NB4 (cell line): ENCODE measurements around the gene SMPD1.
"Not testable (repeated sequence)": the region's sequence is repeated elsewhere in the genome, so short reads cannot be mapped to it uniquely, and the experiment has no call there.

Source experiments
- DNase-seq: peaks from one replicate; pipeline ENCODE4 v3.0.0; 2010; ENCODE audit warnings: low read depth
- H3K4me3 ChIP-seq: one replicate; pipeline ENCODE4 v1.5.1; 2011; ENCODE audit warnings: mild to moderate bottlenecking, low read depth, low read length, moderate library complexity
- CTCF ChIP-seq: IDR thresholded peaks from one replicate; pipeline ENCODE4 v1.5.1; 2012; ENCODE audit warnings: low read depth, low read length
- MAX ChIP-seq: IDR thresholded peaks from 2 replicates; pipeline ENCODE4 v1.6.1; 2011; ENCODE audit warnings: low read depth, low read length
- MYC ChIP-seq: IDR thresholded peaks from 2 replicates; pipeline ENCODE4 v1.6.1; 2011; ENCODE audit warnings: low read depth, low read length
- POLR2A ChIP-seq: IDR thresholded peaks from 2 replicates; pipeline ENCODE4 v1.6.1; 2011; ENCODE audit warnings: mild to moderate bottlenecking; ENCODE audit not compliant: insufficient read length; ENCODE audit errors: extremely low read depth

The SMPD1 gene

GRCh38 chr11:6391537-6392134 is 1.4 kb downstream of the SMPD1 start:
- no peak for DNase-seq
- TF ChIP-seq MAX (no peak), MYC (no peak)
- H3K4me3 ChIP-seq: no peak overlapping the region

GRCh38 chr11:6392251-6392650 is 2.0 kb downstream of the SMPD1 start:
- not testable (repeated sequence) for H3K4me3 ChIP-seq, DNase-seq

GRCh38 chr11:6393989-6394670 is 3.9 kb downstream of the SMPD1 start:
- H3K4me3 ChIP-seq: no peak overlapping the region
- no peak for DNase-seq
- TF ChIP-seq MAX (no peak), MYC (no peak), CTCF (no peak), POLR2A (no peak)

- TF ChIP-seq CTCF (no peak), MYC (no peak), POLR2A (no peak), MAX (no peak)
- no peak overlapping the region for H3K4me3 ChIP-seq
- no peak for DNase-seq
Observed at GRCh38 chr11:6395470-6396060, 5.3 kb downstream of the SMPD1 start.

- H3K4me3 ChIP-seq: no peak overlapping the region
- no peak for DNase-seq
- TF ChIP-seq POLR2A: no peak
- no peak for TF ChIP-seq MYC
- no peak for TF ChIP-seq MAX
- no peak for TF ChIP-seq CTCF
Observed at GRCh38 chr11:6397156-6397555, 6.9 kb downstream of the SMPD1 start.

- no peak overlapping the region for H3K4me3 ChIP-seq
- TF ChIP-seq CTCF: no peak
- TF ChIP-seq POLR2A: no peak
- no peak for TF ChIP-seq MYC
- TF ChIP-seq MAX: no peak
- no peak for DNase-seq
Observed at GRCh38 chr11:6397636-6398035, 7.4 kb downstream of the SMPD1 start.
